H4 (cell line): ENCODE results near the gene SALL2. TPM values are rescaled to one million over a fixed set of nuclear protein-coding genes. Genes with fewer than 3 reads are reported as not detected.
A peak's percentile ranks its signal among the peaks of the same experiment; 100 is the strongest.

Source experiments
- DNase-seq: peaks from one replicate; pipeline ENCODE4 v3.0.0-alpha.2; 2015; ENCODE audit warnings: low spot score
- total RNA-seq: library from RNA; depleted of rRNA; stranded (reverse); fragments of >200 nt; shearing (Covaris generic); gene quantifications from 2 replicates; pipeline ENCODE4 v1.2.3, GENCODE V29; 2014

The SALL2 gene
- total RNA-seq, 1 experiment from 2014 or later, result 0.75 TPM

- no peak for DNase-seq
Measured at GRCh38 chr14:21528381-21529348, 2.5 kb upstream of the SALL2 start.

GRCh38 chr14:21527318-21527679 lies 1.2 kb upstream of the SALL2 start:
- DNase-seq, result no peak

GRCh38 chr14:21526672-21527317 lies 649 bp upstream of the SALL2 start:
- no peak for DNase-seq

GRCh38 chr14:21525571-21525961 lies 580 bp downstream of the SALL2 start:
- no peak for DNase-seq

- DNase-seq, result no peak
Measured at GRCh38 chr14:21524575-21525490, 1.3 kb downstream of the SALL2 start.

GRCh38 chr14:21523203-21523602 lies 2.9 kb downstream of the SALL2 start:
- DNase-seq, result no peak

GRCh38 chr14:21521501-21521900 lies 4.6 kb downstream of the SALL2 start:
- DNase-seq, result peak; percentile 11

- no peak for DNase-seq
Measured at GRCh38 chr14:21520767-21521166, 5.4 kb downstream of the SALL2 start.

GRCh38 chr14:21518725-21519124 lies 7.4 kb downstream of the SALL2 start:
- DNase-seq, result no peak

GRCh38 chr14:21514341-21514740 lies 11.8 kb downstream of the SALL2 start:
- no peak for DNase-seq

GRCh38 chr14:21510735-21511657 lies 15.2 kb downstream of the SALL2 start, which contains the start of gene METTL3:
TSS of gene METTL3 (minus strand) at chr14:21511340. CDS start at chr14:21511223, 117 bp downstream.
- peak; percentile 99 for DNase-seq

GRCh38 chr14:21509432-21510143 lies 16.6 kb downstream of the SALL2 start:
- no peak for DNase-seq

GRCh38 chr14:21506557-21506956 lies 19.6 kb downstream of the SALL2 start:
- no peak for DNase-seq

- DNase-seq, result no peak
Measured at GRCh38 chr14:21505012-21505553, 21.1 kb downstream of the SALL2 start.

- DNase-seq, result no peak
Measured at GRCh38 chr14:21503376-21503775, 22.8 kb downstream of the SALL2 start.

GRCh38 chr14:21501568-21501967 lies 24.6 kb downstream of the SALL2 start:
- no peak for DNase-seq

- DNase-seq, result no peak
Measured at GRCh38 chr14:21498540-21499526, 27.3 kb downstream of the SALL2 start.

- DNase-seq, result no peak
Measured at GRCh38 chr14:21496453-21496852, 29.7 kb downstream of the SALL2 start.
